ENCODE measurements around the gene MEGF11.

Gene MEGF11

GRCh38 chr15:66039117-66039871 lies 214.3 kb downstream of the MEGF11 start:
- H3K4me2 ChIP-seq (ENCODE audit: low read depth, low read length, poor library complexity, severe bottlenecking): no peak overlapping the region
- H3K27ac ChIP-seq (ENCODE audit: low read depth, low read length): no peak overlapping the region
- no peaks in the 10 kb centered on the region for H3K9me3 ChIP-seq (ENCODE audit: insufficient read depth, low read length)
- TF ChIP-seq EZH2phosphoT487 (conservative IDR thresholded peaks at IDR 0.05; ENCODE audit: low read length) (no peak), CTCF (IDR thresholded peaks at IDR 0.05; ENCODE audit: insufficient read depth, low read length, poor library complexity, severe bottlenecking) (no peak)
- no peaks in the 10 kb centered on the region for H4K20me1 ChIP-seq (ENCODE audit: low read depth, low read length)
- no peak overlapping the region for H3K9ac ChIP-seq (ENCODE audit: low read length)
- no peaks in the 10 kb centered on the region for H3K9me2 ChIP-seq (replicated peaks; ENCODE audit: insufficient read depth, low read length)
- H3K27me3 ChIP-seq (ENCODE audit: low read length): no peaks in the 10 kb centered on the region
- no peaks in the 10 kb centered on the region for H3F3A ChIP-seq (ENCODE audit: insufficient read depth)
- H3K79me2 ChIP-seq (ENCODE audit: insufficient read depth, low read length): no peaks in the 10 kb centered on the region
- H3K36me3 ChIP-seq (ENCODE audit: low read length): no peaks in the 10 kb centered on the region
- H2AFZ ChIP-seq (ENCODE audit: low read depth, low read length, severe bottlenecking): no peak overlapping the region
- no peak overlapping the region for H3K4me3 ChIP-seq (ENCODE audit: insufficient read depth, low read length, poor library complexity, severe bottlenecking)

- Histone ChIP-seq H3K27me3 (ENCODE audit: low read length) (no peaks in the 10 kb centered on the region), H3K4me2 (ENCODE audit: low read depth, low read length, poor library complexity, severe bottlenecking) (no peak overlapping the region), H3K36me3 (ENCODE audit: low read length) (no peaks in the 10 kb centered on the region), H3K27ac (ENCODE audit: low read depth, low read length) (no peak overlapping the region), H2AFZ (ENCODE audit: low read depth, low read length, severe bottlenecking) (no peak overlapping the region), H3K4me3 (ENCODE audit: insufficient read depth, low read length, poor library complexity, severe bottlenecking) (no peak overlapping the region), H3K9me2 (replicated peaks; ENCODE audit: insufficient read depth, low read length) (no peaks in the 10 kb centered on the region), H3F3A (ENCODE audit: insufficient read depth) (no peaks in the 10 kb centered on the region), H3K9ac (ENCODE audit: low read length) (no peak overlapping the region), H3K79me2 (ENCODE audit: insufficient read depth, low read length) (no peaks in the 10 kb centered on the region), H4K20me1 (ENCODE audit: low read depth, low read length) (no peaks in the 10 kb centered on the region), H3K9me3 (ENCODE audit: insufficient read depth, low read length) (no peaks in the 10 kb centered on the region)
- TF ChIP-seq EZH2phosphoT487 (conservative IDR thresholded peaks at IDR 0.05; ENCODE audit: low read length): no peak
- TF ChIP-seq CTCF (IDR thresholded peaks at IDR 0.05; ENCODE audit: insufficient read depth, low read length, poor library complexity, severe bottlenecking): no peak
Observed at GRCh38 chr15:66038387-66039116, 215.0 kb downstream of the MEGF11 start.

GRCh38 chr15:66036859-66037258 lies 216.7 kb downstream of the MEGF11 start:
- H3K4me3 ChIP-seq (ENCODE audit: insufficient read depth, low read length, poor library complexity, severe bottlenecking): no peak overlapping the region
- H3K4me2 ChIP-seq (ENCODE audit: low read depth, low read length, poor library complexity, severe bottlenecking): no peak overlapping the region
- no peaks in the 10 kb centered on the region; the same call in 1 of the 2 replicates for H3K36me3 ChIP-seq (ENCODE audit: low read length)
- H3K9me2 ChIP-seq (replicated peaks; ENCODE audit: insufficient read depth, low read length): no peaks in the 10 kb centered on the region
- H3K9ac ChIP-seq (ENCODE audit: low read length): no peak overlapping the region
- peaks cover 12% of the 10 kb centered on the region; the same call in 1 of the 2 replicates for H3K9me3 ChIP-seq (ENCODE audit: insufficient read depth, low read length)
- H3K79me2 ChIP-seq (ENCODE audit: insufficient read depth, low read length): no peaks in the 10 kb centered on the region
- TF ChIP-seq EZH2phosphoT487 (conservative IDR thresholded peaks at IDR 0.05; ENCODE audit: low read length) (no peak), CTCF (IDR thresholded peaks at IDR 0.05; ENCODE audit: insufficient read depth, low read length, poor library complexity, severe bottlenecking) (no peak)
- no peaks in the 10 kb centered on the region for H3F3A ChIP-seq (ENCODE audit: insufficient read depth)
- H3K27me3 ChIP-seq (ENCODE audit: low read length): no peaks in the 10 kb centered on the region
- no peaks in the 10 kb centered on the region for H4K20me1 ChIP-seq (ENCODE audit: low read depth, low read length)
- no peak overlapping the region for H2AFZ ChIP-seq (ENCODE audit: low read depth, low read length, severe bottlenecking)
- H3K27ac ChIP-seq (ENCODE audit: low read depth, low read length): no peak overlapping the region
